ENCODE measurements around the gene TAS1R1.

The TAS1R1 gene

GRCh38 chr1:6624710-6625583, 69.8 kb downstream of the TAS1R1 start, which contains the start of gene THAP3:
Gene THAP3 (plus strand): TSS chr1:6624868. CDS start chr1:6625219, 351 bp downstream.
- H3K36me3 ChIP-seq (replicated peaks) = peaks cover 60% of the 10 kb centered on the region
- peak within 1 kb of the TSS; percentile 74 for H3K4me3 ChIP-seq
- H3K4me1 ChIP-seq = peaks cover 9% of the 10 kb centered on the region
- H3K9me3 ChIP-seq = no peaks in the 10 kb centered on the region
- peak; percentile 69 to 93 for DNase-seq (ENCODE audit: low spot score in 2 of 2)
- H3K27me3 ChIP-seq (ENCODE audit: low read depth) = no peaks in the 10 kb centered on the region
- in situ Hi-C loops (cut with MboI; ENCODE audit: low sequenced_read_pairs) = no loop called here

- DNase-seq (ENCODE audit: low spot score in 2 of 2) = peak in 1 of 2 experiments; percentile 27
- H3K36me3 ChIP-seq (replicated peaks) = peaks cover 59% of the 10 kb centered on the region
- no peaks in the 10 kb centered on the region for H3K27me3 ChIP-seq (ENCODE audit: low read depth)
Measured at GRCh38 chr1:6625584-6626149, 70.6 kb downstream of the TAS1R1 start.

DNA sequence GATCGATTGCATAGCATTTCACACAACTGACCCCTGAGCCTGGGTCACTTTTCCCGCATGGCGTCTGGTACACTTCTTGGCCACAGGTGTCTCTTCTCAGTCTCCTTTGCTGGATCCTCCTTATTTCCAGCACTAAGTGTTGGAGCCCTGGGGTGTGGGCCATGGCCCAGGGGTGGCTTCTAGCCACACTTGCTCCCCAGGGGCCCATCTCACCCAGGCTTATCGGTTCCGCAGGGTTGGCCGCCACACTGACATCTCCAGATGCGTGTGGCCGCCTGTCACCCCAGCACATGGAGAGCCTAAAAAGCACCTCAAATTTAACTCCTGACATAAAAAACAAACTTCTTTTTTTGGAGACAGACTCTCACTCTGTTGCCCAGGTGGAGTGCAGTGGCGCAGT, 71.9 kb downstream of the TAS1R1 start:
- peaks cover 48% of the 10 kb centered on the region for H3K36me3 ChIP-seq (replicated peaks)
- no peak overlapping the region for H3K4me3 ChIP-seq
- H3K4me1 ChIP-seq = peaks cover 9% of the 10 kb centered on the region
- in situ Hi-C loops (cut with MboI; ENCODE audit: low sequenced_read_pairs) = no loop called here
- H3K9me3 ChIP-seq = no peaks in the 10 kb centered on the region
- DNase-seq (ENCODE audit: low spot score in 2 of 2) = no peak
- H3K27me3 ChIP-seq (ENCODE audit: low read depth) = no peaks in the 10 kb centered on the region

More at GRCh38 chr1:6625584-6626149, 70.6 kb downstream of the TAS1R1 start:
- H3K4me3 ChIP-seq = peak overlapping the region; percentile 74
- in situ Hi-C loops (cut with MboI; ENCODE audit: low sequenced_read_pairs) = no loop called here
- peaks cover 9% of the 10 kb centered on the region for H3K4me1 ChIP-seq
- H3K9me3 ChIP-seq = no peaks in the 10 kb centered on the region

- peaks cover 45% of the 10 kb centered on the region for H3K36me3 ChIP-seq (replicated peaks)
- in situ Hi-C loops (cut with MboI; ENCODE audit: low sequenced_read_pairs) = no loop called here
- no peak overlapping the region for H3K4me3 ChIP-seq
- no peaks in the 10 kb centered on the region for H3K27me3 ChIP-seq (ENCODE audit: low read depth)
- H3K4me1 ChIP-seq = peaks cover 9% of the 10 kb centered on the region
- no peak for DNase-seq (ENCODE audit: low spot score in 2 of 2)
- H3K9me3 ChIP-seq = no peaks in the 10 kb centered on the region
Measured at GRCh38 chr1:6627841-6628545, 72.9 kb downstream of the TAS1R1 start.

DNA sequence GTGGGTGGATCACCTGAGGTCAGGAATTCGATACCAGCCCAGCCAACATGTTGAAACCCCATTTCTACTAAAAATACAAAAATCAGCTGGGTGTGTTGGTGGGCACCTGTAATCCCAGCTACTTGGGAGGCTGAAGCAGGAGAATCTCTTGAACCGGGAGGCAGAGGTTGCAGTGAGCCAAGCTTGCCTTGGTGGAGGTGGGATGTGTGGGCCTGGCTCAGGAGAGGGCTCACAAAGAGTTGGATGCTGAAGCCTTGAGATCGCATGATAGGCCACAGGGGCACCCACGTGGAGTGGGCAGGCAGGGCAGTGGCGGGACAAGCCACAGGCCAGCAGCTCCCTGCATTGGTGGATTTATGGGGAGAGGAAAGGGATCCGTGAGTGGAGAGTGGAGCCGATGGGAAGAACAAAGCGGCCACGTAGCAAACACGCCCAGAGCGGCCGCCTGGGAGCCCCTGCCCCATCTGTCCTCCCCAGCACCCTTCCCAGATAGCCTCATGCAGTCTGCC, 73.9 kb downstream of the TAS1R1 start:
- peaks cover 47% of the 10 kb centered on the region for H3K36me3 ChIP-seq (replicated peaks)
- no peaks in the 10 kb centered on the region for H3K9me3 ChIP-seq
- no peak for DNase-seq (ENCODE audit: low spot score in 2 of 2)
- no peak overlapping the region for H3K4me3 ChIP-seq
- no peaks in the 10 kb centered on the region for H3K27me3 ChIP-seq (ENCODE audit: low read depth)
- H3K4me1 ChIP-seq = peaks cover 9% of the 10 kb centered on the region
- in situ Hi-C loops (cut with MboI; ENCODE audit: low sequenced_read_pairs) = no loop called here
